ENCODE data around the gene RBM19.

Gene RBM19

DNA sequence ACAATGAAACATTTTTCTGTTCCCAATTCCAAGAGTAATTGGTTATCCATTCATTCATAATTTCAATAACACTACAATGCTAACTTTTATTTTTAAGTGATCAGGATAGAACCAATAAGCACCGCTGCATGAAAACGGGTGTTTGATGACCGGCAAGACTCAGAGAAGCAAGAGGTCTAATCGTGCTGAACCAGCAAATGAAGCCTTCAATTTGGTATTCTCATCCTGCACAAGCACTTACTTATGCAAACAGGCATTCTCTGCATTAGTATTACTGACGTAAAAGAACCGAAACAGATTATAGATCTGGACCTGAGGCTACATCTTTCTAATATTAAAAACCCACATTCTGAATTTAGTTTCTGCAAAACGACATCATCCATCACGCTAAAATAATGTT is 67.7 kb downstream of the RBM19 start:
- H3K4me3 ChIP-seq (ENCODE audit: low read depth, low read length), result no peak overlapping the region
- H3K4me1 ChIP-seq (ENCODE audit: control insufficient read depth, insufficient read depth, low read length), result peaks cover 22% of the 10 kb centered on the region
- H3K9me3 ChIP-seq (ENCODE audit: control insufficient read depth, insufficient read depth, low read depth, low read length), result no peaks in the 10 kb centered on the region
- H3K27ac ChIP-seq (ENCODE audit: low read depth, low read length), result no peak overlapping the region
- no peaks in the 10 kb centered on the region for H3K27me3 ChIP-seq (ENCODE audit: control insufficient read depth, insufficient read depth, low read length)
- peaks cover 7% of the 10 kb centered on the region; the same call in 1 of the 2 replicates for H3K36me3 ChIP-seq (ENCODE audit: control insufficient read depth, insufficient read depth, low read length)
- H3K9ac ChIP-seq (ENCODE audit: low read length), result no peak overlapping the region

DNA sequence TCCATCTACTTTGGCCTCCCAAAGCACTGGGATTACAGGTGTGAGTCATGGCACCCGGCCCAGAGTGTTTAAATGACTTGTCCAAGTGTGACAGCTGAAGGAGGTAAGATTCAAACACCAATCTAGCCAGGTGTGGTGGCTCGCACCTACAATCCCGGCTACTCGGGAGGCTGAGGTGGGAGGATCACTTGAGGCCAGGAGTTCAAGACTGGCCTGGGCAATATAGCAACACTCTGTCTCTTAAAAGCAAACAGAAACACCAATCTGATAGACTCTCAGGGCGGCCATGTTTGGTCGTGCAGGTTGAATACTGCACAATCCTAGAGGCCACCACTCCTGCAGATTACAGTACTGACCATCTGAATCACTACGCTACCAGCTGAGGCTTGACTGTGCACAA is 68.7 kb downstream of the RBM19 start:
- Histone ChIP-seq H3K4me3 (ENCODE audit: low read depth, low read length) (no peak overlapping the region), H3K4me1 (ENCODE audit: control insufficient read depth, insufficient read depth, low read length) (peaks cover 22% of the 10 kb centered on the region), H3K9ac (ENCODE audit: low read length) (no peak overlapping the region), H3K27ac (ENCODE audit: low read depth, low read length) (no peak overlapping the region), H3K36me3 (ENCODE audit: control insufficient read depth, insufficient read depth, low read length) (no peaks in the 10 kb centered on the region), H3K27me3 (ENCODE audit: control insufficient read depth, insufficient read depth, low read length) (no peaks in the 10 kb centered on the region), H3K9me3 (ENCODE audit: control insufficient read depth, insufficient read depth, low read depth, low read length) (no peaks in the 10 kb centered on the region)

DNA sequence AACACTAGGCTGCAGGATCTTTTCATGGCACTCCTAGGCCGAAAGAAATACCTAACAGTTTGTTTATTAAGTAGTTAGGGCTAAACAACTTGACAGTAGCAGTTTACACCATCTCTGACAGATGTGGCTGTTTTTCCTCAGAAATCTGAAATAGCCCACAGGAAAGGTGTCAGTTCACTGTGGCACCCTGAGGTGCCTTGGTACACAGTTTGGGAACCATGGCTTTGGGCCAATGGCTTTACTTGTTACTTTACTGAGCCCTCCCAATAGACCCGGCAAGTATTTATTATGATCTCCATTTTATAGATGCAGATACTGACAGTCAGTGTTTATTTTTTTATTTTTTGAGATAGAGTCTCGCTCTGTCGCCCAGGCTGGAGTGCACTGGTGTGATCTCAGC is 69.3 kb downstream of the RBM19 start:
- no peak overlapping the region for H3K27ac ChIP-seq (ENCODE audit: low read depth, low read length)
- peaks cover 22% of the 10 kb centered on the region for H3K4me1 ChIP-seq (ENCODE audit: control insufficient read depth, insufficient read depth, low read length)
- no peaks in the 10 kb centered on the region for H3K36me3 ChIP-seq (ENCODE audit: control insufficient read depth, insufficient read depth, low read length)

DNA sequence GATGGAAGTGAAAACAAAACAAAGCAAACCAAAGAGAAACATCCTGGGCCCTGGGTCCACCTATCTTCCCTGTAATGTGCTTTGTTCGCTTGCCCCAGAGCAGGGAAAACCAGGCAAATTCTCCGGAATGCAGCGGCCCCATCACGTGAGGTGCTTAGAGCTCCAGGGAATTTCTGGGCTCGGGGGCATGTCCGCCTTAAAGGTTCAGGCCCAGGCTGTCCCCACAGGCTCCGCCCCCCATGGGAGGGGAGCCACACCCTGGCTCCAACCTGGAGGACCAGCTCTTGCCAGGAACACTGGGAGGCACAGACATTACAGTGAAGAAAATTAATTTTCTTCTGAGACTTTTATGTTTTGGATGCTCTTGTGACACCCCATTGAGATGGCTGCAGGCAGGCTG is 69.9 kb downstream of the RBM19 start:
- H3K4me1 ChIP-seq (ENCODE audit: control insufficient read depth, insufficient read depth, low read length), result peaks cover 22% of the 10 kb centered on the region
- H3K27me3 ChIP-seq (ENCODE audit: control insufficient read depth, insufficient read depth, low read length), result no peaks in the 10 kb centered on the region
- no peaks in the 10 kb centered on the region for H3K36me3 ChIP-seq (ENCODE audit: control insufficient read depth, insufficient read depth, low read length)
- H3K9ac ChIP-seq (ENCODE audit: low read length), result peak overlapping the region; percentile 14
- H3K4me3 ChIP-seq (ENCODE audit: low read depth, low read length), result peak overlapping the region; percentile 22; the same call in 1 of the 2 replicates
- no peaks in the 10 kb centered on the region for H3K9me3 ChIP-seq (ENCODE audit: control insufficient read depth, insufficient read depth, low read depth, low read length)
- H3K27ac ChIP-seq (ENCODE audit: low read depth, low read length), result no peak overlapping the region

More for the DNA sequence above, 69.3 kb downstream of the RBM19 start:
- Histone ChIP-seq H3K4me3 (ENCODE audit: low read depth, low read length) (no peak overlapping the region), H3K9me3 (ENCODE audit: control insufficient read depth, insufficient read depth, low read depth, low read length) (no peaks in the 10 kb centered on the region), H3K9ac (ENCODE audit: low read length) (no peak overlapping the region), H3K27me3 (ENCODE audit: control insufficient read depth, insufficient read depth, low read length) (no peaks in the 10 kb centered on the region)

DNA sequence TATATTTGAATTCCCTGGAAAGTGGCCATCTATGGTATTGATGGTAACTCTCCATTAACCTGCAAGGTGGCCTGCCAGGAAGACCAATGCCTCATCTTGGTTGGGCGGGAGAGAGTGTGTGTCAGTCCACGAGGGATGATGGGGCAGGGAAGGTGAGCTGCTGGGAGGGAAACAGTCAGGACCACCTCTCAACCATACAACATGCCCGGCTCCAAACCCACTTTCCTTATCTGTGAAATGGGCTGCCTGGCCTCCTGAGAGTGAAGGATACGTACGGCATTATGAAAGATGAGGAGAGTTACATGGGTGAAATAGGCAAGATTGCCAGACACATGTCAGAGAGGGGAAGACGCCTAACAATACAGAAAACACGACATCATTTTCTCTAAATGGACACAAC is 70.9 kb downstream of the RBM19 start:
- Histone ChIP-seq H3K9me3 (ENCODE audit: control insufficient read depth, insufficient read depth, low read depth, low read length) (no peaks in the 10 kb centered on the region), H3K4me3 (ENCODE audit: low read depth, low read length) (no peak overlapping the region), H3K27ac (ENCODE audit: low read depth, low read length) (no peak overlapping the region), H3K27me3 (ENCODE audit: control insufficient read depth, insufficient read depth, low read length) (no peaks in the 10 kb centered on the region), H3K4me1 (ENCODE audit: control insufficient read depth, insufficient read depth, low read length) (peaks cover 25% of the 10 kb centered on the region), H3K36me3 (ENCODE audit: control insufficient read depth, insufficient read depth, low read length) (no peaks in the 10 kb centered on the region), H3K9ac (ENCODE audit: low read length) (no peak overlapping the region)

GRCh38 chr12:113894697-113895096 is 71.4 kb downstream of the RBM19 start:
- peaks cover 25% of the 10 kb centered on the region for H3K4me1 ChIP-seq (ENCODE audit: control insufficient read depth, insufficient read depth, low read length)
- no peak overlapping the region for H3K9ac ChIP-seq (ENCODE audit: low read length)

GRCh38 chr12:113893221-113893620 is 72.9 kb downstream of the RBM19 start:
- Histone ChIP-seq H3K4me1 (ENCODE audit: control insufficient read depth, insufficient read depth, low read length) (peaks cover 19% of the 10 kb centered on the region; the same call in 1 of the 2 replicates), H3K9me3 (ENCODE audit: control insufficient read depth, insufficient read depth, low read depth, low read length) (no peaks in the 10 kb centered on the region), H3K9ac (ENCODE audit: low read length) (no peak overlapping the region), H3K4me3 (ENCODE audit: low read depth, low read length) (no peak overlapping the region), H3K27ac (ENCODE audit: low read depth, low read length) (no peak overlapping the region), H3K27me3 (ENCODE audit: control insufficient read depth, insufficient read depth, low read length) (no peaks in the 10 kb centered on the region), H3K36me3 (ENCODE audit: control insufficient read depth, insufficient read depth, low read length) (no peaks in the 10 kb centered on the region)

More at GRCh38 chr12:113894697-113895096, 71.4 kb downstream of the RBM19 start:
- no peaks in the 10 kb centered on the region for H3K36me3 ChIP-seq (ENCODE audit: control insufficient read depth, insufficient read depth, low read length)
- no peak overlapping the region for H3K27ac ChIP-seq (ENCODE audit: low read depth, low read length)
- no peaks in the 10 kb centered on the region for H3K27me3 ChIP-seq (ENCODE audit: control insufficient read depth, insufficient read depth, low read length)
- no peaks in the 10 kb centered on the region for H3K9me3 ChIP-seq (ENCODE audit: control insufficient read depth, insufficient read depth, low read depth, low read length)
- H3K4me3 ChIP-seq (ENCODE audit: low read depth, low read length), result no peak overlapping the region

- H3K4me1 ChIP-seq (ENCODE audit: control insufficient read depth, insufficient read depth, low read length), result peaks cover 19% of the 10 kb centered on the region; the same call in 1 of the 2 replicates
- H3K9ac ChIP-seq (ENCODE audit: low read length), result no peak overlapping the region
- no peaks in the 10 kb centered on the region for H3K27me3 ChIP-seq (ENCODE audit: control insufficient read depth, insufficient read depth, low read length)
- no peak overlapping the region for H3K27ac ChIP-seq (ENCODE audit: low read depth, low read length)
- H3K9me3 ChIP-seq (ENCODE audit: control insufficient read depth, insufficient read depth, low read depth, low read length), result no peaks in the 10 kb centered on the region
- H3K36me3 ChIP-seq (ENCODE audit: control insufficient read depth, insufficient read depth, low read length), result no peaks in the 10 kb centered on the region
- no peak overlapping the region for H3K4me3 ChIP-seq (ENCODE audit: low read depth, low read length)
These were observed 73.6 kb downstream of the RBM19 start for GRCh38 chr12:113892556-113892955.

- no peak overlapping the region for H3K27ac ChIP-seq (ENCODE audit: low read depth, low read length)
These were observed 74.2 kb downstream of the RBM19 start for GRCh38 chr12:113891739-113892520.

GRCh38 chr12:113891167-113891692 is 74.9 kb downstream of the RBM19 start:
- Histone ChIP-seq H3K36me3 (ENCODE audit: control insufficient read depth, insufficient read depth, low read length) (no peaks in the 10 kb centered on the region), H3K9me3 (ENCODE audit: control insufficient read depth, insufficient read depth, low read depth, low read length) (no peaks in the 10 kb centered on the region), H3K27ac (ENCODE audit: low read depth, low read length) (no peak overlapping the region), H3K27me3 (ENCODE audit: control insufficient read depth, insufficient read depth, low read length) (no peaks in the 10 kb centered on the region), H3K9ac (ENCODE audit: low read length) (no peak overlapping the region), H3K4me3 (ENCODE audit: low read depth, low read length) (no peak overlapping the region), H3K4me1 (ENCODE audit: control insufficient read depth, insufficient read depth, low read length) (peaks cover 14% of the 10 kb centered on the region; the same call in 1 of the 2 replicates)

More at GRCh38 chr12:113891739-113892520, 74.2 kb downstream of the RBM19 start:
- H3K9me3 ChIP-seq (ENCODE audit: control insufficient read depth, insufficient read depth, low read depth, low read length), result no peaks in the 10 kb centered on the region
- no peaks in the 10 kb centered on the region for H3K27me3 ChIP-seq (ENCODE audit: control insufficient read depth, insufficient read depth, low read length)
- H3K4me3 ChIP-seq (ENCODE audit: low read depth, low read length), result no peak overlapping the region
- no peaks in the 10 kb centered on the region for H3K36me3 ChIP-seq (ENCODE audit: control insufficient read depth, insufficient read depth, low read length)
- H3K9ac ChIP-seq (ENCODE audit: low read length), result no peak overlapping the region
- H3K4me1 ChIP-seq (ENCODE audit: control insufficient read depth, insufficient read depth, low read length), result peaks cover 19% of the 10 kb centered on the region; the same call in 1 of the 2 replicates

GRCh38 chr12:113889891-113890581 is 76.1 kb downstream of the RBM19 start:
- Histone ChIP-seq H3K27ac (ENCODE audit: low read depth, low read length) (no peak overlapping the region), H3K4me3 (ENCODE audit: low read depth, low read length) (no peak overlapping the region), H3K9ac (ENCODE audit: low read length) (no peak overlapping the region), H3K36me3 (ENCODE audit: control insufficient read depth, insufficient read depth, low read length) (no peaks in the 10 kb centered on the region), H3K27me3 (ENCODE audit: control insufficient read depth, insufficient read depth, low read length) (no peaks in the 10 kb centered on the region), H3K9me3 (ENCODE audit: control insufficient read depth, insufficient read depth, low read depth, low read length) (no peaks in the 10 kb centered on the region), H3K4me1 (ENCODE audit: control insufficient read depth, insufficient read depth, low read length) (0 out of 2 replicates have a peak, but pooled peaks cover 11% of the 10 kb centered on the region)
